ENCODE results near the gene PALMD.

Gene PALMD

GRCh38 chr1:99648107-99648506 lies 2.2 kb downstream of the PALMD start:
- no peak for DNase-seq

GRCh38 chr1:99650030-99650429 lies 4.1 kb downstream of the PALMD start:
- Histone ChIP-seq H3K9ac (ENCODE audit: low read length) (no peak overlapping the region), H2AFZ (ENCODE audit: low read length) (no peak overlapping the region), H3K27ac (ENCODE audit: low read length) (no peak overlapping the region), H3K36me3 (replicated peaks; ENCODE audit: insufficient read depth, low read length) (no peaks in the 10 kb centered on the region), H3K9me2 (replicated peaks; ENCODE audit: insufficient read depth, low read length) (no peaks in the 10 kb centered on the region), H3K4me1 (ENCODE audit: low read length) (no peaks in the 10 kb centered on the region), H3K4me2 (ENCODE audit: low read depth, low read length) (no peak overlapping the region), H3K9me3 (replicated peaks; ENCODE audit: insufficient read depth, low read length) (no peaks in the 10 kb centered on the region), H3F3A (ENCODE audit: insufficient read depth, low read length) (no peaks in the 10 kb centered on the region), H4K20me1 (ENCODE audit: insufficient read depth, low read length) (no peaks in the 10 kb centered on the region), H3K4me3 (ENCODE audit: low read length) (no peak overlapping the region), H3K79me2 (ENCODE audit: low read length) (no peaks in the 10 kb centered on the region), H3K27me3 (replicated peaks; ENCODE audit: insufficient read depth, low read length) (no peaks in the 10 kb centered on the region)
- DNase-seq = no peak
- no peak for TF ChIP-seq CTCF (IDR thresholded peaks at IDR 0.05; ENCODE audit: low read length)
- no peak for TF ChIP-seq EZH2 (optimal IDR thresholded peaks at IDR 0.05; ENCODE audit: low read depth, low read length)
- TF ChIP-seq EZH2phosphoT487 (IDR thresholded peaks at IDR 0.05; ENCODE audit: low read length) = no peak

More at GRCh38 chr1:99648107-99648506, 2.2 kb downstream of the PALMD start:
- Histone ChIP-seq H3K27ac (ENCODE audit: low read length) (no peak overlapping the region), H3K9me2 (replicated peaks; ENCODE audit: insufficient read depth, low read length) (no peaks in the 10 kb centered on the region), H3K36me3 (replicated peaks; ENCODE audit: insufficient read depth, low read length) (no peaks in the 10 kb centered on the region), H3K9ac (ENCODE audit: low read length) (no peak overlapping the region), H3K79me2 (ENCODE audit: low read length) (no peaks in the 10 kb centered on the region), H2AFZ (ENCODE audit: low read length) (no peak overlapping the region), H3K4me3 (ENCODE audit: low read length) (no peak overlapping the region), H4K20me1 (ENCODE audit: insufficient read depth, low read length) (no peaks in the 10 kb centered on the region), H3K4me2 (ENCODE audit: low read depth, low read length) (no peak overlapping the region), H3F3A (ENCODE audit: insufficient read depth, low read length) (no peaks in the 10 kb centered on the region), H3K4me1 (ENCODE audit: low read length) (no peaks in the 10 kb centered on the region), H3K27me3 (replicated peaks; ENCODE audit: insufficient read depth, low read length) (no peaks in the 10 kb centered on the region), H3K9me3 (replicated peaks; ENCODE audit: insufficient read depth, low read length) (no peaks in the 10 kb centered on the region)
- TF ChIP-seq EZH2phosphoT487 (IDR thresholded peaks at IDR 0.05; ENCODE audit: low read length) = no peak

- no peak for DNase-seq
- Histone ChIP-seq H4K20me1 (ENCODE audit: insufficient read depth, low read length) (no peaks in the 10 kb centered on the region), H3K36me3 (replicated peaks; ENCODE audit: insufficient read depth, low read length) (no peaks in the 10 kb centered on the region), H2AFZ (ENCODE audit: low read length) (no peak overlapping the region), H3K27ac (ENCODE audit: low read length) (no peak overlapping the region), H3K4me3 (ENCODE audit: low read length) (no peak overlapping the region), H3K79me2 (ENCODE audit: low read length) (no peaks in the 10 kb centered on the region), H3K27me3 (replicated peaks; ENCODE audit: insufficient read depth, low read length) (no peaks in the 10 kb centered on the region), H3K9me3 (replicated peaks; ENCODE audit: insufficient read depth, low read length) (no peaks in the 10 kb centered on the region), H3K4me2 (ENCODE audit: low read depth, low read length) (no peak overlapping the region), H3F3A (ENCODE audit: insufficient read depth, low read length) (no peaks in the 10 kb centered on the region), H3K9me2 (replicated peaks; ENCODE audit: insufficient read depth, low read length) (no peaks in the 10 kb centered on the region), H3K9ac (ENCODE audit: low read length) (no peak overlapping the region), H3K4me1 (ENCODE audit: low read length) (no peaks in the 10 kb centered on the region)
- TF ChIP-seq EZH2 (optimal IDR thresholded peaks at IDR 0.05; ENCODE audit: low read depth, low read length) (no peak), EZH2phosphoT487 (IDR thresholded peaks at IDR 0.05; ENCODE audit: low read length) (no peak), CTCF (IDR thresholded peaks at IDR 0.05; ENCODE audit: low read length) (no peak)
Observed at GRCh38 chr1:99650773-99651437, 5.0 kb downstream of the PALMD start.

GRCh38 chr1:99652881-99653281 lies 7.0 kb downstream of the PALMD start:
- no peak for DNase-seq
- Histone ChIP-seq H3K36me3 (replicated peaks; ENCODE audit: insufficient read depth, low read length) (no peaks in the 10 kb centered on the region), H3K4me3 (ENCODE audit: low read length) (no peak overlapping the region), H3K4me1 (ENCODE audit: low read length) (no peaks in the 10 kb centered on the region), H3K9me2 (replicated peaks; ENCODE audit: insufficient read depth, low read length) (no peaks in the 10 kb centered on the region), H3F3A (ENCODE audit: insufficient read depth, low read length) (no peaks in the 10 kb centered on the region), H3K9me3 (replicated peaks; ENCODE audit: insufficient read depth, low read length) (no peaks in the 10 kb centered on the region), H3K9ac (ENCODE audit: low read length) (no peak overlapping the region), H2AFZ (ENCODE audit: low read length) (no peak overlapping the region), H4K20me1 (ENCODE audit: insufficient read depth, low read length) (no peaks in the 10 kb centered on the region), H3K4me2 (ENCODE audit: low read depth, low read length) (no peak overlapping the region), H3K27me3 (replicated peaks; ENCODE audit: insufficient read depth, low read length) (no peaks in the 10 kb centered on the region), H3K79me2 (ENCODE audit: low read length) (no peaks in the 10 kb centered on the region), H3K27ac (ENCODE audit: low read length) (no peak overlapping the region)
- TF ChIP-seq EZH2 (optimal IDR thresholded peaks at IDR 0.05; ENCODE audit: low read depth, low read length) = no peak
- no peak for TF ChIP-seq CTCF (IDR thresholded peaks at IDR 0.05; ENCODE audit: low read length)
- TF ChIP-seq EZH2phosphoT487 (IDR thresholded peaks at IDR 0.05; ENCODE audit: low read length) = no peak
